GM18951 (cell line): ENCODE data around the gene LRFN2.

ENCODE experiments used
- POLR2A ChIP-seq: IDR thresholded peaks from 4 replicates; pipeline ENCODE4 v1.6.1; 2011; ENCODE audit warnings: mild to moderate bottlenecking; ENCODE audit not compliant: insufficient read length, insufficient read depth; ENCODE audit errors: extremely low read depth
- in situ Hi-C: fragments of 300-500 bp; cut with MboI; formaldehyde crosslinking; loops from one replicate; pipeline ENCODE4 v1.12.0; 2022; ENCODE audit warnings: low sequenced_read_pairs, mixed read lengths, inconsistent platforms; ENCODE audit not compliant: unreplicated experiment

LRFN2 gene

DNA sequence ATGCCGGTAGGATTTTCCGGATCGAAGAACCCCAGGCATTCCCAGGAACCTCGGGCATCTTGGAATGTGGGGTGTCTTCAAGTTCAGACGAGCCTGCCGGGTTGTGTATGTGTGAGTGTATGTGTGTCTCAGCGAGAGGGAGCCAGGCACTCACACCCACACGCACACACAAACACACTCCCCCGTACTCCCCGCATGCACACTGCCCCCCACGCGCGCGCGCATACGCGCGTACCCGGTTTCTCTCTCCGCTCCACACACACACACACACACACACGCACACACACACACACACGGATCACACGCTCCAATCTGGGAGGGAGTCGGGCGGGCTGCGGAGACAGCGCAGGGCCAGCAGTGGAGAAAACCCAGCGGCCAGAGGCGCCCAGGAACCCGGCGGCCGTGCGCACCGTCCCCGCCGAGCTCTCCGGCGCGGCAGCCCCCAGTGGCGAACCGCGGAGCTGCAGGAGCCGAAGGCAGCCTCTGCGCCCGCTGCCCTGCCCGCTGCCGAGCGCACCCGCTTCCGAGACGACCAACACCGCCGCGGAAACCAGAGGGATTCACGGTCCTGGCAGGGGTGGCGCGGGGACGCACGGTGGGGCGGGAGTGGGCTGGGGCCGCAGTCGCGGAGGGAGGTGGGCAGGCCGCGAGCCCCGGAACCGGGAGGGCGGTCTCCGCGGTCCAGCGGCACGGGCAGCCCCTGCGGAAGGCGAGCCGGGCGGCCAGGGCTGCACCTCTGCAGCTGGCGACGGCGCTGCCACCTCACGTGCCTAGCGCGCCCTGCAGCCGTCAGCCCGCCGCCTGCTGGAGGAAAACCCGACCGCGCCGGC is at the start of gene LRFN2:
TSS of gene LRFN2 (minus strand) at position 125 of the 830 bp plus-strand sequence.
- in situ Hi-C loops: no loop called here
- TF ChIP-seq POLR2A: no peak

DNA sequence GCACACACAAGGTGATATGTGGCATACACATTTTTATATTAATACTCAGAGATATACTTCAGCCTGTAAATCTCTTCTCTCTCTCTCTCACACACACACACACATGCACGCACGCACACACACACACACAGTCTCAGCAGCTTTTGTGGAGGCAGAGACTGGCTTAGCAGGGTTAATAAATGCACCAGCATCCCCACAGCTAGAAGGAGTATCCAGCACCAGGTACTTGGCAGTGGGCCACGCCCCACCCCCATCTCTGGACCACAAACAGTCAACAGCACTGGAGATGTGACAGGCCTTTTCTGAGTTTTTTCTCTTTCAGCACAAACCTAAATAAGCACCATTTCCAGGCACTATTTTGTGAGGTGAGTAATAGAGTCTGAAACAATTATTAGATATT is 47.3 kb upstream of the LRFN2 start:
- in situ Hi-C loops: no loop called here
- TF ChIP-seq POLR2A: no peak

DNA sequence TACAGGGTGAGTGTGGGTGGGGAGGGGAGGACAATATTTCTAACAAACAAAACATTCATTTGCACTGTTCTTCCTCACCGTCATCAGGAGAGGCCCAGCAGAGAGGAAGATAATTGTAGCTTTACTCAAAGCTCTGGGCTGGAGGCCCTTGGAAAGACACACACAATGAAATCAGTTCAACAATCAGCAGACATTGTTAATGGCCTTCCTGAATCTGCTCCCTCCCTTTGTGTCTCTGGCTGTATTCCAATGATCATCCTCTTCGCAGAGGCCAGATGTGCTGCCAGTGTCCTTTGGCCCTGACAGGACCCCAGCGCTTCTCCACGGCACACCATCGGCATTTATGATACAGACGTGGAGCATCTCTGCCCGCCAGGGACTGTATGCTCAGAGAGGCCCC is 44.6 kb upstream of the LRFN2 start:
- in situ Hi-C loops: no loop called here
- TF ChIP-seq POLR2A: no peak

DNA sequence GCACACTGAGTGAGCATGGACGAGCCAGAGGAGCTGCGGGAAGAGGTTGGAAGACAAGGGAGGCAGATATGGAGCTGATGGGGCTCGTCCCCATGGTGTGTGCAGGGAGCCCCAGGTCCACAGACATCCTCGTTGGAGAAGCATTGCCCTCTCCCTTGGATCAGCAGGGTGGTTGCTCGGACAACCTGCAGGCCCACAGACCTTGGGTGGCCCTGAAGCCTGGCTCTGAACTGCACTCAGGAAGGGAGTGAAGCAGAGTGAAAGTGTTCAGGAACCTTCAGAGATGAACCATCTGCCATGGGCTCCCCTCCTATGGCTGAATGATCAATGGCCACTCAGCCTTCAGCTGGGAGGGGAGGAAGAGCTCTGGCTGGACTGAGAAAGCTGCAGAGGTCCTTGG is 43.3 kb upstream of the LRFN2 start:
- in situ Hi-C loops: no loop called here
- no peak for TF ChIP-seq POLR2A

DNA sequence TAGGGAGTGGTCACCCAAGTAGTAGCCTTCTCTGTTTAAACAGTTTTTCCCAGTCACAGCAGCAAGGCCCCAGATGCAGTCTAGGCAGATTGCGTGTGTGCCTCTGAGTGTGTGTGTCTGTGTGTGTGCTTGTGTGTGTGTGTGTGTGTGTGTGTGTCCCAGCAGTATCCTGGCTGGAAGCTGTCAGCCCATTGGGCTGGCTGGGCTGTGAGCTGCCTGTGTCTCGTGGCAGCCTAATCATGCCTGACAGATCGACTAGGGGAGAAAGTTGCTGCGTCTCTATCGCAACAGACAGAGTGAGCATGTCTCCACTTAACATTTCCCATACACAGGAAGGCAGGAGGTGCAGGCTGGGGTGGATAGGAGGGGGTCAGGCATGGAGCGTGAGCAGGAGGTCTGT is 42.9 kb upstream of the LRFN2 start:
- in situ Hi-C loops: no loop called here
- no peak for TF ChIP-seq POLR2A

DNA sequence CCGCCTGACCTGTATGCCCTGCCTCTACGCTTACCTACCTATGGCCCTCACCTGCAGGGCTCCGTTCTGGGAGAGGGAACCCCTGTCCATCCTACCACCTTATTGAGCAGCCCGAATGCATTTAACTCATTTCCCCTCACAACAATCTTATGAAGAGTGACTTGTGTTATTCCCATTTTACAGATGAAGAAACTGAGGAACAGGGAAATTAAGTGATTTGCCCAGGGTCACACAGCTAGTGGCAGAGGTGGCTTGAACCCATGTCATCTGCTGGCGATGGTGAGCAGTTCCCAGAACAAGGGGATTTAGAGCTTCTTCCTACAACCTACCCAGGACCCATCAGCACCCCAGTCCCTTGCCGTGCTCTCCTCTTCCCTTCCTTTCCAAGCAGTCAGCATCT is 42.3 kb upstream of the LRFN2 start:
- TF ChIP-seq POLR2A: no peak

DNA sequence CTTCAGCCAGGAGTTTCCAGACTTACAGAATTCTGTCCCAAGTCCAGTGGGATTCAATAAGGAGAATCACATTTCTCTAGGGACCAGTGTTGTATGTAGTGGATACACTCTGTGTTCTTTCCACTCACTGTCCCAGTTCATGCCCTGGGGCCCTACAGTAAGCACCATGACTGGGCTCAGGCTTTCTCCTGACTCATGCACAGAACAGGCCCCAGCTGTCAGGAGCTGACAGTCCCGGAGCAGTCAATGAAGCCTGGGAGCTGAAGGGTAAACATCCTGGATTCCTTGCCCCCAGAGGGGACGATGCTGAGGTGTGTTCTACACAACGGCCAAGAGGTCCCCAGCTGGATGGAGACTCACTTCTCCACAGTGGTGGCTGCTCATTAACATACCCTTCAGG is 40.2 kb upstream of the LRFN2 start:
- in situ Hi-C loops: no loop called here
- TF ChIP-seq POLR2A: no peak

More for the DNA sequence above, 42.3 kb upstream of the LRFN2 start:
- in situ Hi-C loops: no loop called here

DNA sequence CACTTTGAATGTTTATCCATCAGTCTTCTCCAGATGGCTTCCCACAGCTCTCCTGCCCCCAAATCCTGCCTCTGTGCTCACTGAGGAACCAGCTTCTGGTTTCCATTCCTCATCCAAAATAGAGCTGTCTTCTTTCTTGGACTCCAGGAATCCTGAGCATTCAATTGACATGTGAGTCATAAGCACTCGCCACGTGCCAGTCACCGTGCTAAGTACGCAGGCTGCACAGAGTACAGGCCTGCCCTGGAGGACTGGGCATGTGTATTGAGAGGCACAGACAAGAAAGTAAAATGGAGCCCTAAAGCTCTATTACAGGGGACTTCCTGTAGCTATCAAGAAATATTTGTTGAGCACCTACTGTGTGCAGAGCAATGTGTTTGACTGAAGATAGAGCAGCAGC is 39.7 kb upstream of the LRFN2 start:
- no peak for TF ChIP-seq POLR2A
- in situ Hi-C loops: no loop called here

DNA sequence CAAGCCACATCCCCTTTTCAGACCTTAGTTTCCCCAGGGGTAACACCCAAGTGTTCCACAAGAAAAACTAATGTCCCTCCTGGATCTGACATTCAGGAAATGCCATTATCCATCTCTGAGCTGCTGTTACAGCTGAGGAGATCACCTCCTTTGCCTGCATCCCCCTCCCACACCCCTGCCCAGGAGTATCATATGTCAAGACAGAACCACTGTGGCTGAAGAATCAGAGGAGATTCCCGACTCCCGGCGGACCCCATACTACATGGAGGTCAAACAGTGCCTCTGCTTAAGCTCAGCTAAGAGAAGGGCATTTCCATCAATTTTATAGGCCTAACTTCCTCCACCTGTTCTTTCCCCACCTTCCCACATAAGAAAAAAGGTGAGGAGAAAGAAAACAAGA is 36.8 kb upstream of the LRFN2 start:
- in situ Hi-C loops: no loop called here
- no peak for TF ChIP-seq POLR2A

DNA sequence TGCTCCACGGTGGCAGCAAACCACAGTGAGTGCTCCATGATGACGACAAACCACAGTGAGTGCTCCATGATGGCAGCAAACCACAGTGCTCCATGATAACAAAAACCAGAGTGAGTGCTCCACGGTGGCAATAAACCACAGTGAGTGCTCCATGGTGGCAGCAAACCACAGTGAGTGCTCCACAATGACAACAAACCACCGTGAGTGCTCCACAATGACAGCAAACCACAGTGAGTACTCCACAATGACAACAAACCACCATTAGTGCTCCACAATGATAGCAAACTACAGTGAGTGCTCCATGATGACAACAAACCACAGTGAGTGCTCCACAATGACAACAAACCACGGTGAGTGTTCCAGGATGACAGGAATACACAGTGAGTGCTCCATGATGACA is 36.0 kb upstream of the LRFN2 start:
- no peak for TF ChIP-seq POLR2A
- in situ Hi-C loops: no loop called here

DNA sequence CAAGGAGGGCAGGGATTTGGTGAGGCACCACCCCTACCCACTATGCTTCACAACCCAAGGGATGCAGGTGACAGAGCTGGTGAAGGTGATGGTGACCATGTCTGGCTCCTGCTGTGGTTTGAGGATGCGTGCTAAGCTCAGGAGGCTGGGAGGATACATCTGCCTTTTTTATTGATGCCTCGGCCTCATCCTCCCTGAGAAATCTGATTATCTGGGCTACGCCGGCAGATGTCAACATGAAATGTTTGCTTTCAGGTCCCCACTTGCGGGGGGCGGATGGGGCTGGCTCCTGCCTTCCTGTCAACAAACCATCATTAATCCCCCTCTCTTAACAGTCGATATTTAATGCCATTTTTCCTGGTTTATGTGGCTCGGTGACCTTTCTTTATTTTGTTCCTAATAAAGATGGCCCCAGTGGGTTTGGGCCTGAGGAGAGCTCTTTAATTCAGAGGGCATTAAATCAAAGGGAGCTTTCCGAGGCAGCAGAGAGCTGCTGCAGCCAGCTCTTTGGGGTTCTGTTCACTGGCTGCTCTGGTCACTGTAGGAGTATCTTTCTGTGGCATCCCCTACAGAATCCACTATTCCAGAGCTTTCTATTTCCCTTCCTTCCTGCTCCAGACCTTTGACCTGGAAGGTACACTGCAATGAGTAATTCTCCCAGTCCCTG is 33.5 kb upstream of the LRFN2 start:
- in situ Hi-C loops: no loop called here
- TF ChIP-seq POLR2A: no peak

DNA sequence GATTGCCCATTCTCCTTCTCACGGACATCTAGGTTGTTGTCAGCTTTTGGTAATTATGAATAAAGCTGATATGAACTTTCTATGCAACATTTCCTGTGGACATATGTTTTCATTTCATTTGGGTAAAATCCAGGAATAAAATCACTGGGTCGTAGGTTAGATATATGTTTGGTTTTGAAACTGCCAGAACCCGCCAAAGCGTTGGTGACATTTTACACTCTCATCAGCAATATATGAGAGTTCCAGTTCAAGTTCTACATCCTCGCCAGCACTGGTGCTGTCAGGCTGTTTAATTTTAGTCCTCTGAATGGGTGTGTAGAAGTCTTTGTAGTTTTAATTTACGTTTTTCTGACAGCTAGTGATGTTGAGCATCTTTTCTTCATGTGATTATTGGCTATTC is 27.5 kb upstream of the LRFN2 start:
- no peak for TF ChIP-seq POLR2A
- in situ Hi-C loops: no loop called here

DNA sequence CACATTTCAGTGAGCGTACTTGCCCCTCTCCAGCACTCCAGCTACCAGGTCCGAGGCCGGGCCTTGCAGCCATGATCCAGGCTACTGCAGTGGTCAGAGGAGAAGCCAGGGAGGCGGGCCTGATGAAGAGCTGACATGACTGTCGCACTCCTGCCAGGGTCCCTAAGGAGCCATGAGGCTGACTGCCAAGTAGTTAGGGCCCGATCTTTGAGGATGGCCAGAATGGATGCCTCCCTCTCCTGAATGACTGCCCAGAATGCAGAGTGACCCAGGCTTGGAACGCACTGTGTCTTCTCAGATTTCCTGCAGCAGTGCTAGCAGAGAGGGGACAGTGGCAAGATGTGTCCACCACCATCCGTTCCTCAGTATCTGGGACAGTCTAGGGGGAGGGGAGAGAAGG is 24.7 kb upstream of the LRFN2 start:
- TF ChIP-seq POLR2A: no peak
- in situ Hi-C loops: no loop called here

DNA sequence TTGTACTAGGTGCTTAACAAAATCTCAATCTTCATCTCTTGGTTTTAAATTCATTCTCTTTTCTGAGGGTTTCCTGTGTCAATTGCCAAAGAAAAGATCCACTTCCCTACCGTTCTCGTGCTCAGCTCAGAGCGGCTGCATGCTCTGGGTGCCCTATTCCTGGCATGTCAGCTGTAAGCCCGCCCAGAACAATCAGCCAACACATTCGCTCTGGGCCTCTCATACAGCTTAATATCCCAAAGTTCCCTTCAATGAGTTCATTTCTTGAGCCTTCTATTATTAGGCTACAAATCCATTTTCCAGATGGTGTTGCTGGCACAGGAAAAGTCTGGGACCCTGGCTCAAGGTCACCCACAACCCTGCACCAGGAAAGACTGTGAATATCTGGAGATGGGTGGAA is 24.3 kb upstream of the LRFN2 start:
- in situ Hi-C loops: no loop called here
- TF ChIP-seq POLR2A: no peak
